Lower lobe of right lung (tissue), 2 donors: Measurements from ENCODE around the gene CAND2. TPM values are rescaled to one million over a fixed set of nuclear protein-coding genes. Genes with fewer than 3 reads are reported as not detected.
"Not testable (repeated sequence)": the region's sequence is repeated elsewhere in the genome, so short reads cannot be mapped to it uniquely, and the experiment has no call there.

Experiments
- ATAC-seq, 2 donors: fragments of 200-7000 bp; cut with Tn5 transposase; one replicate each; pipeline ENCODE4 v1.9.1; 2020 to 2022; ENCODE audit warnings: mild to moderate bottlenecking in 2 of 2, moderate library complexity in 2 of 2
- DNase-seq: peaks from one replicate; pipeline ENCODE4 v3.0.0-alpha.2; 2020
- H3K27ac ChIP-seq: fragments of 200-600 bp; one replicate; pipeline ENCODE4 v1.8.0; 2022
- H3K27me3 ChIP-seq: fragments of 200-600 bp; one replicate; pipeline ENCODE4 v1.8.0; 2022; ENCODE audit warnings: low read depth
- H3K36me3 ChIP-seq: fragments of 200-600 bp; one replicate; pipeline ENCODE4 v1.8.0; 2022; ENCODE audit warnings: mild to moderate bottlenecking
- H3K4me1 ChIP-seq: fragments of 200-600 bp; one replicate; pipeline ENCODE4 v1.8.0; 2022
- H3K4me3 ChIP-seq: fragments of 200-600 bp; one replicate; pipeline ENCODE4 v1.8.0; 2022; ENCODE audit warnings: mild to moderate bottlenecking
- H3K9me3 ChIP-seq: fragments of 200-600 bp; one replicate; pipeline ENCODE4 v1.8.0; 2022
- intact Hi-C: fragments of 100-400 bp; cut with DNase I; formaldehyde crosslinking; loops from one replicate; pipeline ENCODE4 v1.11.0; 2022
- total RNA-seq: library from RNA; stranded (reverse); fragmentation: NEBNext Ultra II Directional; extraction: Animal tissue kit (Norgen Biotek cat#: 25700); gene quantifications from one replicate; pipeline ENCODE4 v1.2.1, GENCODE V29; 2021
- TF ChIP-seq, protein P1 (sequence below): fragments of 200-600 bp; IDR thresholded peaks from one replicate; pipeline ENCODE4 v1.8.0; 2022; ENCODE audit warnings: antibody characterized with exemption, mild to moderate bottlenecking
- donor health status: DM: no; HTN: yes; CAD: no; lungs with severe emphysema.

CAND2 gene
- total RNA-seq, 1 donor from 2014 or later = 6.4 TPM

DNA sequence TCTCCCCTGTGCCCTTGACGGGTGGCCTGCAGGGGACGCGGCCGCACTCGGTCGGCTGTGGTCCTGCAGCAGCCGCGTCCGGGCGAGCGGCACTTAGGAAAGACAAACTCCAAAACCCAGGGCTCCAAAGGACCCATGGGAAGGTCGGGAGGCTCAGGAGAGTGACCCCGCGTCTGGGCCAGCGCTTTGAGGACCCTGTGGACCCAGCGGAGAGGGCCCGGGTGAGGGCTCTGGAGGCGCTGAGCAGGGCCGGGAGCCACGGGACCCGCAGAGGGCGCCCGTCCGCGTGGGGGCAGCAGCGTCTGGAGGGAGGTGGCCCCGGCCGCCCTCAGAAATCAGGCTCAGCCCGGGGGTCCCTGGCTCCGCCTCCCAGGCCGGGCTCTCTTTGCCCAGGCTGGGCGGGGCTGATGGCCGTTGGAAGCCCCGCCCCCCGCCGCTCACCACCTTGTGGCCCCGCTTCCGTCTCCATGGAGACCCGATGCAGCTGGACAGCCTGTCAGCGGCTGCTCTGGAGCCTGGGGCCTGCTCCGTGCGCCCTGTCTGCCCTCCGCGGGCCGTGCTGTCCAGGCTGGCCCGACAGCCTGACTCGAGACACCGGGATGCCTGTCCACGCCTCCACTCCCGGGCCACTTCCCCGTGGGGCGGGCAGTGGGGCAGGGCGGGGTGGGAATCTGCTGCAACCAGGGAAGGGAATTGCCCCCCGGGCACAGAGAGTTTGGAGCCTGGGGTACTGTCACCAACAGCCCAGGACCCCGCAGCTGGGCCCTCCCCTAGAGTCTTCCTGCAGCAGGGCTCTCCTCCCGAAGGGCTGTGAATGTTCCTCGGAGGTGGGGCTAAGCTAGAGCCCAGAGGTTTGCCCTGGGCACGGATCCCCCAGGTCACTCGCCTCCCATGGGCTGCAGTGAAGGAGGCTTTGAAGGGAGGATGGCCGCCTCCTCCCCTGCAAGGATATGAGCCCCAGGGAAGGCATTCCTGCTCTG, 79.7 kb downstream of the CAND2 start:
- peak overlapping the region; percentile 31 for H3K4me3 ChIP-seq
- ATAC-seq = peak; percentile 61 to 71

DNA sequence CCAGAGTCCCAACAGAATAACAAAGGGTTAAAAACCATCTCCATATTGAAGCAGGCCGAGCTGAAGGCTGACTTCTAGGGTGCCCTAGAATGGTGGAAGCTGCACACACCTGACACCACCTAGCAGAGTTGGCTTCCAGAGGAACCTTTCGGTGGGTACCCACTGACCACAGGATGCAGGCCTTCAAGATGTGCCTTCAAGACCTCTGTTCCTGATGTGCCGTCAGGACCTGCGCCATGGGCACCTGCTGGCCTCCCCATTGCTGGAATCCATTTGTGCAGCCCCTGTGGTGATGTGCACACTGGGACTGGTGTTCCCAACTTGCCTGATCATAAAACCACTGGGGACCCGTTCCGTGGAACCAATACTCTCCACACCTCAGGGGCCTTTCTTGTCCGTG, 80.6 kb downstream of the CAND2 start:
- TF ChIP-seq, protein P1, sequence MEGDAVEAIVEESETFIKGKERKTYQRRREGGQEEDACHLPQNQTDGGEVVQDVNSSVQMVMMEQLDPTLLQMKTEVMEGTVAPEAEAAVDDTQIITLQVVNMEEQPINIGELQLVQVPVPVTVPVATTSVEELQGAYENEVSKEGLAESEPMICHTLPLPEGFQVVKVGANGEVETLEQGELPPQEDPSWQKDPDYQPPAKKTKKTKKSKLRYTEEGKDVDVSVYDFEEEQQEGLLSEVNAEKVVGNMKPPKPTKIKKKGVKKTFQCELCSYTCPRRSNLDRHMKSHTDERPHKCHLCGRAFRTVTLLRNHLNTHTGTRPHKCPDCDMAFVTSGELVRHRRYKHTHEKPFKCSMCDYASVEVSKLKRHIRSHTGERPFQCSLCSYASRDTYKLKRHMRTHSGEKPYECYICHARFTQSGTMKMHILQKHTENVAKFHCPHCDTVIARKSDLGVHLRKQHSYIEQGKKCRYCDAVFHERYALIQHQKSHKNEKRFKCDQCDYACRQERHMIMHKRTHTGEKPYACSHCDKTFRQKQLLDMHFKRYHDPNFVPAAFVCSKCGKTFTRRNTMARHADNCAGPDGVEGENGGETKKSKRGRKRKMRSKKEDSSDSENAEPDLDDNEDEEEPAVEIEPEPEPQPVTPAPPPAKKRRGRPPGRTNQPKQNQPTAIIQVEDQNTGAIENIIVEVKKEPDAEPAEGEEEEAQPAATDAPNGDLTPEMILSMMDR = no peak
- Histone ChIP-seq H3K4me1 (peaks cover 8% of the 10 kb centered on the region), H3K27me3 (peaks cover 18% of the 10 kb centered on the region), H3K4me3 (no peak overlapping the region), H3K27ac (no peak overlapping the region), H3K36me3 (no peaks in the 10 kb centered on the region), H3K9me3 (no peaks in the 10 kb centered on the region)
- intact Hi-C loops = no loop called here
- DNase-seq (no peak), ATAC-seq (no peak)

More for the DNA sequence above, 79.7 kb downstream of the CAND2 start:
- no peaks in the 10 kb centered on the region for H3K36me3 ChIP-seq
- peaks cover 18% of the 10 kb centered on the region for H3K27me3 ChIP-seq
- no peak overlapping the region for H3K27ac ChIP-seq
- intact Hi-C loops = no loop called here
- peaks cover 8% of the 10 kb centered on the region for H3K4me1 ChIP-seq
- TF ChIP-seq, protein P1 = peak; percentile 11
- DNase-seq = peak; percentile 68
- no peaks in the 10 kb centered on the region for H3K9me3 ChIP-seq

DNA sequence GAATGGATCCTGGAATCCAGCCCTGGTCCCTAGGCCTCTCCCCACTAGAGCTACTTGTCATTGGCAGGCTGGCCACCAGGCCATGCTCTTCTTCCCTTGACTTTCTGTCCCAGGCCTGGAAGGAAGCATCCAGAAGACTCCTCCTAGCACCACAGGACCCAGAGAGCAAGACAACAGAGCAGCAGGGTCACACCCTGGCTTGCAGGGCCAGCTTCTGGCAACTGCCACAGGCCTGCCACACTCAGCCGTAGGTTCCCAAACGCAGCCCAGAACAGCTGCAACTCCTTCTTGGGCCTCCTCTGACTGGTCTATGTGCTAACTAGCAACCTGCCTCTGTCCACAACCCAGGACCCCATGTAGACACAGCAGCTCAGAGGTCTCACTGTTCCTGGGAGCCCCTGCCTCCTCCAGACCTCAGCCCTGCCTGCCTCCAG, 81.7 kb downstream of the CAND2 start:
- no peak for DNase-seq
- intact Hi-C loops = no loop called here
- Histone ChIP-seq H3K4me3 (no peak overlapping the region), H3K9me3 (no peaks in the 10 kb centered on the region), H3K27me3 (peaks cover 18% of the 10 kb centered on the region), H3K27ac (no peak overlapping the region), H3K36me3 (no peaks in the 10 kb centered on the region), H3K4me1 (peaks cover 8% of the 10 kb centered on the region)
- TF ChIP-seq, protein P1 = no peak
- ATAC-seq = no peak

DNA sequence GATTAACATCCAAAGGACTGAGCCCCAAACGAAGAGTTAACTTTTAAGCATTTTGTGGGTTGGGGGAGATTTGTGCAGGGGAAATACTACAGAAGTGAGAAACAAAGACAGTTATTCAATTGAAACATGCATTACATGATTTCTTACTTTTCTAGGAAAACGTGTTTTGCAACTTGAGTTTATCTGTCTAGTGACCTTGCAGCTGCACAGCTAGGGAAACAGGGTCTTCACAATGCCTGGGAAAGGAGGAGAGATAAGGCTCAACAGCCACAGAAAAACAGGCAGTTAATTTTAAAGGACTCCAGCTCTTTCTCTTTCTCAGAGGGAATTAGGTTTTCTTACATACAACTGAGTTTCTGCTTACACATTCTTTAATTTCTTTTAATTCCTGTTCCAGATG, 82.3 kb downstream of the CAND2 start:
- DNase-seq, H3K4me1 ChIP-seq, H3K9me3 ChIP-seq, H3K27ac ChIP-seq, ATAC-seq, H3K36me3 ChIP-seq, H3K4me3 ChIP-seq, intact Hi-C loops: not testable (repeated sequence)
- H3K27me3 ChIP-seq = peaks cover 18% of the 10 kb centered on the region

DNA sequence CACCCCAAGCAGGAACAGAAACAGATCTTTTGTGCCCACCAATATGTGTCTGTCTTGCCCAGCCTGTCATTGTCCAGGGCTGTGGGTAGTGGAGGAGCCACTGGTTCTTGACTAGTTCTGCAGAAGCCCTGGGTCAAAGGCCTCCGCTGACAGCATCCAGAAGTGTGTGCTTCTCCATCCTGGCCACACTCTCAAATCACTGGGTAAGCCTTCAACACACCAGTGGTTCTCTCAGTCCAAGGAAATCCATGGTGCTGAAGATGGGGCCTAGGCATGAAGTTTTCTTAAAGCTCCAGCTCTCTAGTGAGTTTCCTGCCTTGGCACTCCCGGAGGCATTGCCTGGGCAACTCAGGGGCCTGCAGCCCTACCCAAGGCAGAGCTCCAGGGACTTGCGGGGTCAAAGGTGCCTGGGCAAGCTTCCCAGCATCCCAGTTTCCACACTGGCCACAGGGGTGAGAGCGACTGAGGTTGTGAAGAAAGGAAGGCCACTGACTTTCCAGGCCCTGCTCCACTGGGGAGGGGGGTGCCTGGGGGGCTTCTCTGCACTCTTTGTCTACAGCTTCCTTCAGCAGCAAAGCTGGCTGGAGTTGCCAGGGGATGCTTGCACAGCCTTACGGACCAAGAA, 82.8 kb downstream of the CAND2 start:
- intact Hi-C loops = no loop called here

DNA sequence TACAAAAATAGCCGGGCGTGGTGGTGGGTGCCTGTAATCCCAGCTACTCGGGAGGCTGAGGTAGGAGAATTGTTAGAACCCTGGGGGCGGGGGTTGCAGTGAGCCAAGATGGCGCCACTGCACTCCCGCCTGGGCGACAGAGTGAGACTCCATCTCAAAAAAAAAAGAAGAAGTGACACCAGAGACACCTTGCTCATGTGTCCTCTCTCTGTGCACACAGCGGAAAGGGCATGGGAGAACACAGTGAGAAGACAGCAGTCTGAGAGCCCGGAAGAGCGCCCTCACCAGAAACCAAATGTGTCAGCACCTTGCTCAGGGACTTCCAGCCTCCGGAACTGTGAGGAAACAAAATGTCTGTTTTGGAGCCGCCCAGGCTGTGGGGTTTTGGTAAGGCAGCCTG, 85.4 kb downstream of the CAND2 start:
- H3K36me3 ChIP-seq, H3K27me3 ChIP-seq, DNase-seq, H3K9me3 ChIP-seq, H3K4me1 ChIP-seq, H3K27ac ChIP-seq, ATAC-seq, H3K4me3 ChIP-seq, intact Hi-C loops: not testable (repeated sequence)

More for the DNA sequence above, 82.8 kb downstream of the CAND2 start:
- no peaks in the 10 kb centered on the region for H3K9me3 ChIP-seq
- H3K4me1 ChIP-seq = peaks cover 8% of the 10 kb centered on the region
- H3K36me3 ChIP-seq = no peaks in the 10 kb centered on the region
- no peak overlapping the region for H3K4me3 ChIP-seq
- TF ChIP-seq, protein P1 = no peak
- peaks cover 18% of the 10 kb centered on the region for H3K27me3 ChIP-seq
- DNase-seq (no peak), ATAC-seq (no peak)
- H3K27ac ChIP-seq = no peak overlapping the region
